PC-9 (cell line): Measurements from ENCODE around the gene JMJD1C.

Source experiments
- CTCF ChIP-seq: fragments of 200-600 bp; sonication (generic); conservative IDR thresholded peaks from 2 replicates; pipeline ENCODE4 v1.6.1; 2017; ENCODE audit warnings: mixed run types, antibody characterized with exemption, mild to moderate bottlenecking, moderate library complexity
- EZH2 ChIP-seq: fragments of 200-600 bp; sonication (generic); IDR thresholded peaks from 2 replicates; pipeline ENCODE4 v1.8.0; 2017; ENCODE audit warnings: antibody characterized with exemption, low read depth

- TF ChIP-seq EZH2 (no peak), CTCF (no peak)
Measured at GRCh38 chr10:63446716-63447440, 18.9 kb downstream of the JMJD1C start.
